Lung (tissue), 12 donors: ENCODE measurements around the gene SLC49A3. TPM values are rescaled to one million over a fixed set of nuclear protein-coding genes. Genes with fewer than 3 reads are reported as not detected.
"Not testable (repeated sequence)": the region's sequence is repeated elsewhere in the genome, so short reads cannot be mapped to it uniquely, and the experiment has no call there.

Experiments
- ATAC-seq: fragments of 200-7000 bp; cut with Tn5 transposase; one replicate; pipeline ENCODE4 v1.9.1; 2020; ENCODE audit warnings: moderate number of reproducible peaks; ENCODE audit not compliant: insufficient read depth, low FRiP score
- DNase-seq, 3 donors: peaks; one replicate each; pipeline ENCODE4 v3.0.0-alpha.2; 2013 to 2017
- H3K27ac ChIP-seq, 2 donors: one replicate each; pipeline ENCODE4 v1.5.1; 2013; ENCODE audit warnings: mild to moderate bottlenecking in 2 of 2, moderate library complexity in 2 of 2, control low read depth in 1 of 2, inconsistent platforms in 1 of 2, low read depth in 1 of 2, low read length in 1 of 2
- H3K27me3 ChIP-seq, 3 donors: one replicate each; pipeline ENCODE4 v1.5.1; 2013; ENCODE audit warnings: low read length in 2 of 3; ENCODE audit not compliant: control insufficient read depth in 3 of 3, insufficient read depth in 3 of 3
- H3K36me3 ChIP-seq, 4 donors: one replicate each; pipeline ENCODE4 v1.5.1; 2013; ENCODE audit warnings: low read length in 4 of 4, mild to moderate bottlenecking in 1 of 4, moderate library complexity in 1 of 4; ENCODE audit not compliant: control insufficient read depth in 4 of 4, insufficient read depth in 4 of 4
- H3K4me1 ChIP-seq, 5 donors: one replicate each; pipeline ENCODE4 v1.5.1; 2013; ENCODE audit warnings: low read length in 5 of 5, mild to moderate bottlenecking in 2 of 5, moderate library complexity in 1 of 5; ENCODE audit not compliant: control insufficient read depth in 5 of 5, insufficient read depth in 5 of 5
- H3K4me3 ChIP-seq: one replicate; pipeline ENCODE4 v1.5.1; 2013; ENCODE audit warnings: mild to moderate bottlenecking, control low read depth, moderate library complexity
- H3K9ac ChIP-seq, 2 donors: one replicate each; pipeline ENCODE4 v1.5.1; 2013; ENCODE audit warnings: low read length in 2 of 2, control low read depth in 1 of 2; ENCODE audit not compliant: insufficient read depth in 1 of 2
- H3K9me3 ChIP-seq, 4 donors: one replicate each; pipeline ENCODE4 v1.5.1; 2013; ENCODE audit warnings: low read length in 3 of 4, mild to moderate bottlenecking in 1 of 4, moderate library complexity in 1 of 4; ENCODE audit not compliant: control insufficient read depth in 4 of 4, insufficient read depth in 3 of 4
- CTCF ChIP-seq: IDR thresholded peaks from 2 replicates; pipeline ENCODE4 v1.5.1; 2012; ENCODE audit warnings: mild to moderate bottlenecking; ENCODE audit errors: control extremely low read depth, extremely low read depth
- WGBS, 2 donors: extraction: QIAGEN DNeasy Blood & Tissue Kit; methylation state at CpG; one replicate each; pipeline ENCODE4 v1.1.7; 2013; 5-methylcytosine and 5-hydroxymethylcytosine counted together
- polyA plus RNA-seq, 2 donors: library from polyadenylated mRNA; stranded (reverse); fragments of 200-250 nt; gene quantifications; one replicate each; pipeline ENCODE4 v1.2.1, GENCODE V29; 2013
- total RNA-seq, 2 donors: library from RNA; depleted of rRNA in 1 of 2; stranded (reverse); fragments of >200 nt in 1 of 2; gene quantifications; one replicate each; pipeline ENCODE4 v1.2.1, GENCODE V29; 2014 to 2021
- donor health status: control.
- donor health status: control.
- donor health status: Bipolar disorder and iron deficiency.
- donor health status: healthy.
- donor health status: DM: yes; HTN: yes; CAD: no.

Gene SLC49A3
- total and polyA plus RNA-seq, 4 donors, result 8.2 to 35.1 (median 17.7) TPM

- peak overlapping the region in 1 of 2 donors; percentile 15 for H3K27ac ChIP-seq
- TF ChIP-seq CTCF, result no peak
- H3K36me3 ChIP-seq, result no peaks in the 10 kb centered on the region
- H3K4me3 ChIP-seq, result no peak overlapping the region
- ATAC-seq (no peak), DNase-seq (no peak)
- H3K9me3 ChIP-seq, result no peaks in the 10 kb centered on the region
- peaks cover 0 to under 1% (median 0%) of the 10 kb centered on the region in 3 donors for H3K27me3 ChIP-seq
- peaks cover 0 to 4% (median 0%) of the 10 kb centered on the region in 5 donors for H3K4me1 ChIP-seq
- WGBS, 2 donors, result 85 to 89% methylated on average over 27 of the region's 27 CpGs
- H3K9ac ChIP-seq, result no peak overlapping the region
Measured at GRCh38 chr4:699816-700580, 11.0 kb upstream of the SLC49A3 start.

DNA sequence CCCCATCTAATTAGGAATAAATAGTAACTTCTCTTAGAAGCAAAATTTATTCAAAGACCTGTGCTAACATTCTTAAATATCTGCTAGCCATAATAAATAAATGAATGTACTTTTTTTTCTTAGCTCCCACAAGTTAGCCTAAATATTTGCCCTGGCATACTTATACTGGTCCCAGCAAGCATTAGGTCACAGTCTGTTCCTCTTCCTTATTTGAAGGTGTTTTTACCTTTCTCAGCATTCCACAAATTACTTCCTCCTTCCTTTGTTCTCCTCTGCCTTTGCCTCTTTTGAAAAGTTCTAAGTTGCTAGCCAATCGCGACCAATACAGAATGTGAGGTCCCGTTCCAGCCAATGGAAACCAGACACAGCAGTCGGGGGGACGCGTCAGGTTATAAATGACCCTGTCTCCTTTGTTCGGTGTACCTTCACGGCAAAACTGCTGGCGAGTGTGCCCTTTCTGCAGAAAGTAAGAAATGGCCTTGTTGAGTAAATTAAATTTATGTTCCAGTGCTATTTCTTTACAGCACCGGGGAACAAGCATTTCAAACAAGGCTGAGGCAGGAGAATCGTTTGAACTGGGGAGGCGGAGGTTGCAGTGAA, 5.5 kb upstream of the SLC49A3 start:
- H3K4me3 ChIP-seq, DNase-seq, H3K36me3 ChIP-seq, H3K9me3 ChIP-seq, H3K27me3 ChIP-seq, ATAC-seq, H3K9ac ChIP-seq, H3K27ac ChIP-seq, H3K4me1 ChIP-seq: not testable (repeated sequence)
- 87% methylated on average over 12 of the region's 12 CpGs for WGBS, 2 donors

- TF ChIP-seq CTCF, result no peak
- ATAC-seq, result no peak
- Histone ChIP-seq H3K9ac (no peak overlapping the region), H3K27me3 (peaks cover 0 to 2% (median 0%) of the 10 kb centered on the region in 3 donors), H3K27ac (no peak overlapping the region), H3K4me3 (no peak overlapping the region), H3K9me3 (no peaks in the 10 kb centered on the region), H3K36me3 (no peaks in the 10 kb centered on the region), H3K4me1 (peaks cover 0 to 23% (median 14%) of the 10 kb centered on the region in 5 donors)
- 74 to 78% methylated on average over 32 of the region's 32 CpGs for WGBS, 2 donors
- no peak for DNase-seq
Measured at GRCh38 chr4:692771-693554, 4.0 kb upstream of the SLC49A3 start.

- DNase-seq, result no peak
Measured at GRCh38 chr4:689723-690122, 772 bp upstream of the SLC49A3 start.

More at GRCh38 chr4:689723-690122, 772 bp upstream of the SLC49A3 start:
- ATAC-seq, result no peak
- Histone ChIP-seq H3K27me3 (no peaks in the 10 kb centered on the region), H3K36me3 (peaks cover 0 to 5% (median 0%) of the 10 kb centered on the region in 4 donors), H3K9me3 (no peaks in the 10 kb centered on the region), H3K27ac (peak overlapping the region; percentile 68 to 92), H3K9ac (peak overlapping the region in 1 of 2 donors; percentile 12), H3K4me1 (peaks cover 0 to 26% (median 17%) of the 10 kb centered on the region in 5 donors), H3K4me3 (no peak overlapping the region)
- TF ChIP-seq CTCF, result no peak
- 59 to 60% methylated on average over 8 of the region's 8 CpGs for WGBS, 2 donors
